ENCODE data around the gene ATG10. TPM values are rescaled to one million over a fixed set of nuclear protein-coding genes. Genes with fewer than 3 reads are reported as not detected.
"Not testable (repeated sequence)": the region's sequence is repeated elsewhere in the genome, so short reads cannot be mapped to it uniquely, and the experiment has no call there.

The ATG10 gene
- total and polyA plus RNA-seq, 2 of the 13 experiments (the other 11 are each of a cell fraction or from before 2014, with no cell fraction given), result 2.0 to 5.7 TPM

- H3K4me2 ChIP-seq (ENCODE audit: low read depth, low read length); H4K20me1 ChIP-seq (ENCODE audit: insufficient read depth, low read length); CTCF ChIA-PET (ENCODE audit: low intra/inter-chr PET ratio, low total read pairs); POLR2A ChIA-PET; BruUV-seq (replicated peaks); H3K9me3 ChIP-seq (ENCODE audit: low read length); in situ Hi-C loops (cut with HindIII; ENCODE audit: extremely low pct_ligation_motif_present, low pct_unique_long_range_greater_than_20kb); FAIRE-seq; H3K27me3 ChIP-seq (ENCODE audit: control insufficient read depth in 1 of 2, insufficient read depth in 2 of 2, low read length in 2 of 2); DNase-seq (ENCODE audit: low spot score); H3K9ac ChIP-seq (ENCODE audit: insufficient read depth, low read depth, low read length); H2AFZ ChIP-seq (ENCODE audit: low read length); intact Hi-C loops (cut with micrococcal nuclease; ENCODE audit: unreplicated experiment); H3K27ac ChIP-seq (ENCODE audit: extremely low read length, insufficient read depth, low read length); H3K4me3 ChIP-seq (replicated peaks in 1 of 3; ENCODE audit: insufficient read depth in 1 of 3, low read depth in 2 of 3, low read length in 3 of 3): not testable (repeated sequence)
- Histone ChIP-seq H3K4me1 (ENCODE audit: insufficient read depth, low read length) (peaks cover 22% of the 10 kb centered on the region), H3K36me3 (replicated peaks in 1 of 2; ENCODE audit: control insufficient read depth in 1 of 2, insufficient read depth in 2 of 2, low read length in 2 of 2) (peaks cover 11 to 23% of the 10 kb centered on the region in 2 experiments), H3K79me2 (ENCODE audit: insufficient read depth, low read length) (peaks cover 18% of the 10 kb centered on the region)
- 93% methylated on average over 4 of the region's 4 CpGs for WGBS (ENCODE audit: low lambda C conversion rate)
- TF ChIP-seq RBFOX2 (IDR thresholded peaks at IDR 0.05; ENCODE audit: low read depth, low read length), result 0 out of 2 replicates have a peak, but pooled peaks have one; percentile 13
- peak; percentile 19; the same call in 1 of the 3 replicates for ATAC-seq
These were observed 301.6 kb downstream of the ATG10 start for GRCh38 chr5:82273426-82273825.

DNA sequence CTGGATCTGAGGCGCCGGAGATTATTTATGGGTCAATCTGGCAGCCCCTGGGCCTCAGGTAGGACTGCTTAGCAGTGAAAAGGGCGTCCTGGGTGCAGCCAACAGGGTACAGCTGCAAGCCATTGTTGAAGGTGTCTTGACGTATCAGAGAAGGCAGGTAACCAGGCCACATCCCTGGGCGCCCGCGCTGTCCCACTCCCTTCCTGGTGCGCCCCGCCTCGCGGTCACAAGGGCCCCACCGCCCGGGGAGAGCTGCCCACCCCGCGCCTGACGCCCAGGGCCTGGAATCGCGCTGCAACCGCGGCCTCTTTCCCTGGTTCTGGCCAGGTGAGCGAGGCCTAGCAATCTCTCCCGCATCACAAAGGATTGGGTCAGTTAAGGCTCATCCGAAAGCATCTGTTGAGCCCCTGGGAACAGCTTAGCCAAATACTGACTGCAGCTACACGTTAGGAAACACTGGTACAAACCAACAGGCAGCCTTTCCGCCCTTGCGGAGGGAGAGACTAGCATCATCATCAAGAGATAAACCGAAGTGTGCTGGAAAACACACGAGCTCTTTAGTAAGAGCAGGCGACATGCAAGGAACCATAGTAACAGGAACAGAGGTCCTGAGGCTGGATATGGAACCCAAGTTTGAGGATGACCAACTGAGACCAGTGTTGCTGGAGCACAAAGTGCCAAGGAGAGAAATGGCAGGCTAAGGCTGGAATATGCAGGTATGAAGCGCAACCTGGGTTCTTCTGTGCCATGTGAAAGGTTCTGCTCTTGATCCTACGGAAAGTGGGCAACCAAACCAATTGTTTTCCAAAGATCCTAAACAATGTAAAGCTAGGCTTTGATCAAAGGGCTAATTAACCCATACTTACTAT, 302.8 kb downstream of the ATG10 start:
- Histone ChIP-seq H3K9ac (ENCODE audit: insufficient read depth, low read depth, low read length) (no peak overlapping the region), H3K9me3 (ENCODE audit: low read length) (no peaks in the 10 kb centered on the region), H3K36me3 (replicated peaks in 1 of 2; ENCODE audit: control insufficient read depth in 1 of 2, insufficient read depth in 2 of 2, low read length in 2 of 2) (peaks cover 11 to 23% of the 10 kb centered on the region in 2 experiments), H2AFZ (ENCODE audit: low read length) (no peak overlapping the region), H3K79me2 (ENCODE audit: insufficient read depth, low read length) (peaks cover 29% of the 10 kb centered on the region), H3K4me2 (ENCODE audit: low read depth, low read length) (no peak overlapping the region), H3K27ac (ENCODE audit: extremely low read length, insufficient read depth, low read length) (no peak overlapping the region), H3K4me3 (replicated peaks in 1 of 3; ENCODE audit: insufficient read depth in 1 of 3, low read depth in 2 of 3, low read length in 3 of 3) (no peak overlapping the region), H3K27me3 (ENCODE audit: control insufficient read depth in 1 of 2, insufficient read depth in 2 of 2, low read length in 2 of 2) (no peaks in the 10 kb centered on the region; a peak in 1 of 5 replicates), H3K4me1 (ENCODE audit: insufficient read depth, low read length) (peaks cover 22% of the 10 kb centered on the region), H4K20me1 (ENCODE audit: insufficient read depth, low read length) (no peaks in the 10 kb centered on the region; the same call in 1 of the 2 replicates)
- 98% methylated on average over 26 of the region's 31 CpGs for WGBS (ENCODE audit: low lambda C conversion rate)
- FAIRE-seq (no peak), ATAC-seq (peak; percentile 15), DNase-seq (ENCODE audit: low spot score) (no peak)
- intact Hi-C loops (cut with micrococcal nuclease; ENCODE audit: unreplicated experiment) (no loop called here), in situ Hi-C loops (cut with HindIII; ENCODE audit: extremely low pct_ligation_motif_present, low pct_unique_long_range_greater_than_20kb) (no loop called here)
- CTCF ChIA-PET (ENCODE audit: low intra/inter-chr PET ratio, low total read pairs), result no interaction called here
- POLR2A ChIA-PET, result no interaction called here
- BruUV-seq (replicated peaks), result no TSS peak
- TF ChIP-seq PHF8 (CRISPR knock-in tag; IDR thresholded peaks at IDR 0.05), result no peak
- TF ChIP-seq, protein P1, sequence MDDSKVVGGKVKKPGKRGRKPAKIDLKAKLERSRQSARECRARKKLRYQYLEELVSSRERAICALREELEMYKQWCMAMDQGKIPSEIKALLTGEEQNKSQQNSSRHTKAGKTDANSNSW (CRISPR knock-in tag; IDR thresholded peaks at IDR 0.05; ENCODE audit: borderline replicate concordance), result no peak
- no peak for TF ChIP-seq IKZF5 (CRISPR knock-in tag; IDR thresholded peaks at IDR 0.05)
- peak; percentile 57; the same call in 1 of the 2 replicates for TF ChIP-seq ZNF768 (CRISPR knock-in tag; IDR thresholded peaks at IDR 0.05)
- TF ChIP-seq TBX3 (IDR thresholded peaks at IDR 0.05; ENCODE audit: borderline replicate concordance), result no peak
- TF ChIP-seq ZNF253 (CRISPR knock-in tag; IDR thresholded peaks at IDR 0.05; ENCODE audit: borderline replicate concordance), result no peak
- TF ChIP-seq, protein P2, sequence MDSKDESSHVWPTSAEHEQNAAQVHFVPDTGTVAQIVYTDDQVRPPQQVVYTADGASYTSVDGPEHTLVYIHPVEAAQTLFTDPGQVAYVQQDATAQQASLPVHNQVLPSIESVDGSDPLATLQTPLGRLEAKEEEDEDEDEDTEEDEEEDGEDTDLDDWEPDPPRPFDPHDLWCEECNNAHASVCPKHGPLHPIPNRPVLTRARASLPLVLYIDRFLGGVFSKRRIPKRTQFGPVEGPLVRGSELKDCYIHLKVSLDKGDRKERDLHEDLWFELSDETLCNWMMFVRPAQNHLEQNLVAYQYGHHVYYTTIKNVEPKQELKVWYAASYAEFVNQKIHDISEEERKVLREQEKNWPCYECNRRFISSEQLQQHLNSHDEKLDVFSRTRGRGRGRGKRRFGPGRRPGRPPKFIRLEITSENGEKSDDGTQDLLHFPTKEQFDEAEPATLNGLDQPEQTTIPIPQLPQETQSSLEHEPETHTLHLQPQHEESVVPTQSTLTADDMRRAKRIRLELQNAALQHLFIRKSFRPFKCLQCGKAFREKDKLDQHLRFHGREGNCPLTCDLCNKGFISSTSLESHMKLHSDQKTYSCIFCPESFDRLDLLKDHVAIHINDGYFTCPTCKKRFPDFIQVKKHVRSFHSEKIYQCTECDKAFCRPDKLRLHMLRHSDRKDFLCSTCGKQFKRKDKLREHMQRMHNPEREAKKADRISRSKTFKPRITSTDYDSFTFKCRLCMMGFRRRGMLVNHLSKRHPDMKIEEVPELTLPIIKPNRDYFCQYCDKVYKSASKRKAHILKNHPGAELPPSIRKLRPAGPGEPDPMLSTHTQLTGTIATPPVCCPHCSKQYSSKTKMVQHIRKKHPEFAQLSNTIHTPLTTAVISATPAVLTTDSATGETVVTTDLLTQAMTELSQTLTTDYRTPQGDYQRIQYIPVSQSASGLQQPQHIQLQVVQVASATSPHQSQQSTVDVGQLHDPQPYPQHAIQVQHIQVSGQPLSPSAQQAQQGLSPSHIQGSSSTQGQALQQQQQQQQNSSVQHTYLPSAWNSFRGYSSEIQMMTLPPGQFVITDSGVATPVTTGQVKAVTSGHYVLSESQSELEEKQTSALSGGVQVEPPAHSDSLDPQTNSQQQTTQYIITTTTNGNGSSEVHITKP (CRISPR knock-in tag; IDR thresholded peaks at IDR 0.05; ENCODE audit: low read depth), result no peak
- TF ChIP-seq RBM22 (optimal IDR thresholded peaks at IDR 0.05; ENCODE audit: low read length), result peak; percentile 79
- TF ChIP-seq NCOR1 (IDR thresholded peaks at IDR 0.05; ENCODE audit: borderline replicate concordance, low read length), result no peak
- TF ChIP-seq ZFX (CRISPR knock-in tag; IDR thresholded peaks at IDR 0.05; ENCODE audit: low read depth), result 0 out of 2 replicates have a peak, but pooled peaks have one; percentile 18
- TF ChIP-seq ZNF225 (CRISPR knock-in tag; IDR thresholded peaks at IDR 0.05), result no peak
